GM12864 (cell line): Measurements from ENCODE around the gene RACGAP1.

Experiments
- DNase-seq: peaks from one replicate; pipeline ENCODE4 v3.0.0-alpha.2; 2011; ENCODE audit warnings: low read depth
- H3K4me3 ChIP-seq: 2 replicates; pipeline ENCODE4 v1.5.1; 2011; ENCODE audit warnings: mild to moderate bottlenecking, low read depth, low read length, control low read depth
- CTCF ChIP-seq: IDR thresholded peaks from 2 replicates; pipeline ENCODE4 v1.5.1; 2011; ENCODE audit warnings: low read depth, mild to moderate bottlenecking, moderate library complexity, low read length, control low read depth, inconsistent platforms; ENCODE audit errors: missing control alignments

RACGAP1 gene

GRCh38 chr12:49950273-49951251, 74.7 kb downstream of the RACGAP1 start, which contains the start of gene AQP2:
Gene AQP2 (plus strand): TSS chr12:49950737. CDS start chr12:49950831, 94 bp downstream.
- no peak for TF ChIP-seq CTCF
- no peak within 1 kb of the TSS for H3K4me3 ChIP-seq
- no peak for DNase-seq

GRCh38 chr12:49949866-49950265, 75.4 kb downstream of the RACGAP1 start:
- TF ChIP-seq CTCF, result no peak
- DNase-seq, result no peak
- no peak overlapping the region for H3K4me3 ChIP-seq

GRCh38 chr12:49948866-49949845, 76.1 kb downstream of the RACGAP1 start:
- no peak for DNase-seq
- no peak for TF ChIP-seq CTCF
- no peak overlapping the region for H3K4me3 ChIP-seq

GRCh38 chr12:49947593-49948226, 77.6 kb downstream of the RACGAP1 start:
- DNase-seq, result no peak
- TF ChIP-seq CTCF, result no peak
- no peak overlapping the region for H3K4me3 ChIP-seq

- no peak for TF ChIP-seq CTCF
- no peak for DNase-seq
- no peak overlapping the region for H3K4me3 ChIP-seq
Observed at GRCh38 chr12:49946497-49946896, 78.8 kb downstream of the RACGAP1 start.

GRCh38 chr12:49946086-49946485, 79.2 kb downstream of the RACGAP1 start:
- no peak for TF ChIP-seq CTCF
- no peak overlapping the region for H3K4me3 ChIP-seq
- no peak for DNase-seq
